Bladder microvascular endothelial cell (primary cell): ENCODE results near the gene SLC25A30. TPM values are rescaled to one million over a fixed set of nuclear protein-coding genes. Genes with fewer than 3 reads are reported as not detected.

Source experiments
- total RNA-seq: library from RNA; depleted of rRNA; stranded (reverse); fragments of >200 nt; gene quantifications from 2 replicates; pipeline ENCODE4 v1.2.3, GENCODE V29; 2014

Gene SLC25A30, protein sequence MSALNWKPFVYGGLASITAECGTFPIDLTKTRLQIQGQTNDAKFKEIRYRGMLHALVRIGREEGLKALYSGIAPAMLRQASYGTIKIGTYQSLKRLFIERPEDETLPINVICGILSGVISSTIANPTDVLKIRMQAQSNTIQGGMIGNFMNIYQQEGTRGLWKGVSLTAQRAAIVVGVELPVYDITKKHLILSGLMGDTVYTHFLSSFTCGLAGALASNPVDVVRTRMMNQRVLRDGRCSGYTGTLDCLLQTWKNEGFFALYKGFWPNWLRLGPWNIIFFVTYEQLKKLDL
- total RNA-seq: 22.0 and 30.6 TPM in 2 replicates

DNA sequence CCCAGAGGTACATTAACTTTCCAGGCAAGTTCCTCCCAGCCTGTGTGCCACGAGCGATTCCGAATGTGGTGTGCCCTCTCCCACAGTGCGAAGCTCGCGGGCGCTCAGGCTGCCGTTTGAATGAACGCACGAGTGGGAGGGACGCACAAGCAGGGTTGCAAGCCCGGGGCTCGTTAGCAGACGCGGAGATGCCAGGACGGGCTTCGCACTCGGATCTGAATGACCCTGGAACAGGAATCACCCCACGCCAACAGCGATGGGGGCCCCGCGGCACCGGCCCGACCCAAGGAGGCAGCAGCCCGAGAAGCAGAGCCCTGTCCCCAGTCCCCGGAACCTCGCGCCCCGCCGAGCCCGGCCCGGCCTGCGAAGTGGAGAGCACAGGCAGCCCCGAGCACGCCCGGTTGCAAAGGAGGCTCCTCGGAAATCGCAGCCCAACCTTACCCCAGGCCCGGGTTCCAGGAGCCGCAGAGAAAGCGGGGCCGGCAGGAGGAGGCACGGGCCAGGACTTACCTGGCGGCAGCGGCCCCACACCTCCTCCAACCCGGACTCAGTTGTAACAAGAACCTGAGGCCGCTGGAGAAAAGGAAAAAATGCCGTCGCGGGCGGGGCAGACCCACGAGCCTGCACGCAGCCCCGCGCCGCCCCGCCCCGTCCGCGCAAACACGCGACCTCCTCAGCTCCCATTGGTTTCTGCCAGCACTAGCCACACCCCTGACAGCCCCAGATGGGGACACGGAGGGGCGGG is at the start of gene SLC25A30:
TSS of gene SLC25A30 (minus strand) at position 584 of the 745 bp plus-strand sequence. CDS start 6,948 bp downstream, outside the sequence.

DNA sequence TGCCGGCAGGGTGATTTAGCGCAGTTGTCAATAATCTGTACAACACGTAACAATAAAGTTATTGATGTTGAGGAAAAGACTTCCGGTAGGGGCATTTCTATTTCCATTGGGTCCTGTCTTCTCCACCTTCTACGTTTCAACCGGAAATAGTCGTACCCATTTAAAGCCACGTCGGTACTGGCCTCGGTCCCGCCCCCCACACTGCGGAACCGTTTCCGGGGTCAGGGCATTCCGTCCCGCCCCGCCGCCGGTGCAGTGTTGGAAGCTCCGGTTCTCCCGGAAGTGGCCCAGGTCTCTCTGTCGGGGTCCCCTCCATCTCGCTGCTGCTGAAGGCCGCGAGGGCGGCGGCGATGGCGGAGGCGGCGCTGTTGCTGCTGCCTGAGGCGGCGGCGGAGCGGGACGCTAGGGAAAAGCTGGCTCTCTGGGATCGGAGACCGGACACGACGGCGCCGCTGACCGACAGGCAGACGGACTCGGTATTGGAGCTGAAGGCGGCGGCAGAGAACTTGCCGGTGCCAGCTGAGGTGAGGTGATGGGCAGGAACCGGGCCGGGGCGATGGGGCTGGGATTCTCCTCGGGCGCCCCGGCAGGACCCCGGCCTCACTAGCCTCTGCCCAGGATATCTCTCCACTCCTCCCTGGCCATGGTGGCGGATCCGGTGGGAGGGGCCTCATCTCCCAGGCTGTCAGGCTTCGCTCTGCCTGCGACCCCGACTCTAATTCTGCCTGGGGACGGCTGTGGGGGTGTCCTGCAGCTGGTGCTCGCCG is 46.7 kb upstream of the SLC25A30 start, which contains the start of gene COG3:
TSS of gene COG3 (plus strand) at position 253 of the 767 bp plus-strand sequence. CDS start at position 351, 98 bp downstream.

Other genes starting within 250 kb of the SLC25A30 start
- 0.06 TPM in 1 of 2 replicates, not detected in the other for gene KCTD4, start 217.3 kb downstream of the SLC25A30 start, total RNA-seq
- 2,428 and 4,382 TPM in 2 replicates for gene TPT1, start 77.2 kb downstream of the SLC25A30 start, total RNA-seq
- gene COG3, start 46.6 kb upstream of the SLC25A30 start, total RNA-seq: 19.8 and 35.0 TPM in 2 replicates
- not detected in 2 replicates for gene ERICH6B, start 197.4 kb upstream of the SLC25A30 start, total RNA-seq